ENCODE data around the gene PLCB4. TPM values are rescaled to one million over a fixed set of nuclear protein-coding genes. Genes with fewer than 3 reads are reported as not detected.

PLCB4 gene
- total RNA-seq, 1 donor from 2014 or later: 59.6 TPM

DNA sequence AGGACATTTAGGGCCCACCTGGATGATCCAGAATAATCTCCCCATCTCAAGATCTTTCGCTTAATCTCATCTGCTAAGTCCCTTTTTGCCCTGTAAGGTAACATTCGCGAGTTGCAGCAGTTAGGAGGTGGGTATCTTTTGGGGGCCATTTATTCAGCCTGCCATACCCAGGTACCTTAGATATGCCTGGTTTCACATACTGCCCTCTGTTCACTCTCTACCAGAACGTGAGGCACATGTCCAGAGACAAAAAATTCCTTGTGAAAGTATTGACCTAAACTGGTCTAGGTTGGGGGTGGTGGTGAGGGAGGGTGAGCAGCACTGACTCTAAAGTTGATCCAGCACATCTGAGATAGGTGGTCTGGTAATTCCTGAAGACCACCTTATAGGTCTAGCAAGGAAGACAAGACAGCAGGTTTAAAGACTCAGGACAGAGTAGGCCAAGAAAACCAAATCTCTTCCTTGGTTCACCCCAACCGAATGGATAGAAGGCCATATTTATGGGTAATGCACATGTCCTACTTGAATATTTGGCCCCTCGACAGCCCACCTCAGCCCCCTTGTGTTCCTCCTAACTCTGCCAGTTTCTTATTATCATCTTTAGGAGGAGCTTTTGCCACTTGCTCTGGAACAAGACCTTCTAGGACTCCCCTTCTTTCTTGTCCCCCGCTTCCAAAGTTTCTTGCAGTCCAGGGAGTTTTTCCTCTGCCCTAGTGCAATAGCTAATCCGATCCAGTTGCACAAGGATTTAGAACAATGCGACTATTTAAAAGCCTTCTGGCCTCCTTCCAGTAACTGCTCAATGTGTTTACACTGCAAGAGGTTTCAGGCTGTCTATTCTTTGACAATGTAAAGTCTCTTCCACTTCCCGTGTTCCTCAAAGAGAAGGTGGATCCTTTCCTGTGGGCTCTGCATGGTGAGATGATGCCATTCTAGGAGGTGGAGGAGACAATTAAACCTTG, 232.5 kb downstream of the PLCB4 start:
- H3K4me3 ChIP-seq (ENCODE audit: low read depth, low read length): no peak overlapping the region
- TF ChIP-seq CTCF (conservative IDR thresholded peaks at IDR 0.05; ENCODE audit: low read depth, low read length): no peak
- DNase-seq (ENCODE audit: low read depth): peak; percentile 52

GRCh38 chr20:9302091-9302462, 233.2 kb downstream of the PLCB4 start:
- TF ChIP-seq CTCF (conservative IDR thresholded peaks at IDR 0.05; ENCODE audit: low read depth, low read length): no peak
- DNase-seq (ENCODE audit: low read depth): no peak
- no peak overlapping the region for H3K4me3 ChIP-seq (ENCODE audit: low read depth, low read length)

DNA sequence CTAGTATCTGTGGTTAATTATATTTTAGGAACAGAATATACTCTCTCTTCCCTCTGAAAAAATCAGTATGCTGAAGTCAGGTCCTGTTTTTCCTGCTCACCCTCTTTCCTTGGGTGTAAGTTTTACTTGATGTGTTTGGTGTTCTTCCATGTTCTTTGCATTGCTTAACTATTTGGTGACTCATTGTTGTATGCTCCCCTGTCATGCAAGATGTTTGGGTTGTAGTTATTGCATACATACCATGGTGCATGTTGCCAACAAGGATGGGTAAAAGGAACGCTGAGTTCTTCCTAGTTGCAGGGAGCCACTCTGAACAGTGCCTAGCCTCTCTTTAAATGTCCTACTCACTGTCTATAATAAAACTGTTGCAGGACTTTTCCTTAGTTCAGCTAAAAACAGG, 237.6 kb downstream of the PLCB4 start:
- TF ChIP-seq CTCF (conservative IDR thresholded peaks at IDR 0.05; ENCODE audit: low read depth, low read length): no peak
- no peak overlapping the region for H3K4me3 ChIP-seq (ENCODE audit: low read depth, low read length)
- no peak for DNase-seq (ENCODE audit: low read depth)

GRCh38 chr20:9308056-9308455, 239.2 kb downstream of the PLCB4 start:
- H3K4me3 ChIP-seq (ENCODE audit: low read depth, low read length): no peak overlapping the region
- TF ChIP-seq CTCF (conservative IDR thresholded peaks at IDR 0.05; ENCODE audit: low read depth, low read length): no peak
- no peak for DNase-seq (ENCODE audit: low read depth)

DNA sequence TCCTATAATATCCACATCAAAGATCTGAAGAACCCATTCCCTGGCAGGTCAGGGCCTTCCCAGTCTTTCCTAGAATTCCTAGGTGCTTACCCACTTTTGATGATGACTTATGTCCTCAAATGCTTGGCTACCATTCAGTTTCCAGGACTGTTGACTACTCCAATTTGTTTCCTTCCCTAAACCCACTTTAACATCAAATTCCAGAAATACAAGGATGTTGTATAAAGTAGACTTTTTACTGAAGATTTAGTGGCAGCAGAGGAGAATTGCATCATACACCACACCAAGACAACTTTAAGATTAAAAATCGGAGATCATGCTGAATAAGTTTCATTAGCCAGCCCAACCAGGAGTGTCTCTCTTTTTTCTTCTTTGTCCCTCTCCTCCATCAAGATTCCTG, 242.2 kb downstream of the PLCB4 start:
- no peak for DNase-seq (ENCODE audit: low read depth)
- no peak overlapping the region for H3K4me3 ChIP-seq (ENCODE audit: low read depth, low read length)
- no peak for TF ChIP-seq CTCF (conservative IDR thresholded peaks at IDR 0.05; ENCODE audit: low read depth, low read length)

- H3K4me3 ChIP-seq (ENCODE audit: low read depth, low read length): no peak overlapping the region
- TF ChIP-seq CTCF (conservative IDR thresholded peaks at IDR 0.05; ENCODE audit: low read depth, low read length): no peak
- DNase-seq (ENCODE audit: low read depth): no peak
Observed at GRCh38 chr20:9319687-9320384, 250.9 kb downstream of the PLCB4 start.
